Neural cell (in vitro differentiated cells): Measurements from ENCODE around the gene CDK6. TPM values are rescaled to one million over a fixed set of nuclear protein-coding genes. Genes with fewer than 3 reads are reported as not detected.

Experiments used
- H2AFZ ChIP-seq: fragments of 200-600, 300-800 bp; sonication (generic), shearing (Covaris generic); 2 replicates; pipeline ENCODE4 v1.6.0; 2014; ENCODE audit warnings: low read depth, mild to moderate bottlenecking, antibody characterized with exemption, low read length, moderate library complexity
- H3F3A ChIP-seq: fragments of 200-600 bp; shearing (Covaris generic); 2 replicates; pipeline ENCODE4 v1.6.1; 2016; ENCODE audit warnings: mild to moderate bottlenecking, moderate library complexity, mixed read lengths, antibody characterized with exemption, low read length; ENCODE audit not compliant: insufficient read depth, poor library complexity, severe bottlenecking
- H3K27ac ChIP-seq: fragments of 200-600, 300-800 bp; sonication (generic), shearing (Covaris generic); 2 replicates; pipeline ENCODE4 v1.5.1; 2014; ENCODE audit warnings: mild to moderate bottlenecking, low read length, moderate library complexity
- H3K27me3 ChIP-seq: fragments of 300-800, 200-600 bp; sonication (generic), shearing (Covaris generic); 2 replicates; pipeline ENCODE4 v1.6.0; 2014; ENCODE audit warnings: mild to moderate bottlenecking, low read depth, low read length, moderate library complexity; ENCODE audit not compliant: insufficient read depth
- H3K36me3 ChIP-seq: fragments of 300-800, 200-600 bp; sonication (generic), shearing (Covaris generic); 2 replicates; pipeline ENCODE4 v1.5.1; 2014; ENCODE audit warnings: mild to moderate bottlenecking, antibody characterized with exemption, low read length, moderate library complexity; ENCODE audit not compliant: insufficient read depth
- H3K4me2 ChIP-seq: fragments of 300-800, 200-600 bp; sonication (generic), shearing (Covaris generic); 2 replicates; pipeline ENCODE4 v1.6.0; 2014; ENCODE audit warnings: mild to moderate bottlenecking, low read length
- H3K4me3 ChIP-seq: fragments of 300-800, 200-600 bp; sonication (generic), shearing (Covaris generic); 2 replicates; pipeline ENCODE4 v1.5.1; 2014; ENCODE audit warnings: mild to moderate bottlenecking, low read length, moderate library complexity
- H3K79me2 ChIP-seq: fragments of 200-600 bp; shearing (Covaris generic); replicated peaks from 2 replicates; pipeline ENCODE4 v1.6.0; 2014; ENCODE audit warnings: mild to moderate bottlenecking, low read length, moderate library complexity; ENCODE audit not compliant: insufficient read depth
- H3K9ac ChIP-seq: fragments of 300-800, 200-600 bp; sonication (generic), shearing (Covaris generic); 2 replicates; pipeline ENCODE4 v1.6.1; 2016; ENCODE audit warnings: mild to moderate bottlenecking, low read length, mixed read lengths
- H3K9me2 ChIP-seq: fragments of 200-600 bp; shearing (Covaris generic); 2 replicates; pipeline ENCODE4 v1.6.1; 2016; ENCODE audit warnings: mild to moderate bottlenecking, low read length, mixed read lengths; ENCODE audit not compliant: insufficient read depth
- H3K9me3 ChIP-seq: fragments of 200-600, 300-800 bp; sonication (generic), shearing (Covaris generic); 2 replicates; pipeline ENCODE4 v1.6.1; 2016; ENCODE audit warnings: mild to moderate bottlenecking, mixed run types, low read length, moderate library complexity, mixed read lengths
- H4K20me1 ChIP-seq: fragments of 200-600 bp; shearing (Covaris generic); 2 replicates; pipeline ENCODE4 v1.6.1; 2016; ENCODE audit warnings: mild to moderate bottlenecking, mixed run types; ENCODE audit not compliant: insufficient read depth
- EP300 ChIP-seq: fragments of 450-650 bp; conservative IDR thresholded peaks from 2 replicates; pipeline ENCODE4 v1.6.1; 2014; ENCODE audit warnings: antibody characterized with exemption, mild to moderate bottlenecking, moderate library complexity; ENCODE audit not compliant: poor library complexity, severe bottlenecking
- EZH2 ChIP-seq: fragments of 200-600, 300-800 bp; shearing (Covaris generic), sonication (generic); IDR thresholded peaks from 2 replicates; pipeline ENCODE4 v1.6.1; 2014; ENCODE audit warnings: antibody characterized with exemption, low read length, borderline replicate concordance, mild to moderate bottlenecking; ENCODE audit not compliant: insufficient read depth, poor library complexity, severe bottlenecking
- MXI1 ChIP-seq: fragments of 450-650 bp; conservative IDR thresholded peaks from 2 replicates; pipeline ENCODE4 v1.6.1; 2014; ENCODE audit warnings: antibody characterized with exemption, mild to moderate bottlenecking; ENCODE audit not compliant: poor library complexity, severe bottlenecking
- POLR2AphosphoS5 ChIP-seq: IDR thresholded peaks from 2 replicates; pipeline ENCODE4 v1.6.1; 2012
- RAD21 ChIP-seq: fragments of 450-650 bp; conservative IDR thresholded peaks from 2 replicates; pipeline ENCODE4 v1.6.1; 2014; ENCODE audit warnings: antibody characterized with exemption, mild to moderate bottlenecking, moderate library complexity
- SMC3 ChIP-seq: fragments of 450-650 bp; conservative IDR thresholded peaks from 2 replicates; pipeline ENCODE4 v1.6.1; 2014; ENCODE audit warnings: antibody characterized with exemption, mild to moderate bottlenecking, moderate library complexity; ENCODE audit not compliant: poor library complexity
- TAF1 ChIP-seq: IDR thresholded peaks from 2 replicates; pipeline ENCODE4 v1.6.1; 2012; ENCODE audit warnings: low read depth
- polyA plus RNA-seq: library from polyadenylated mRNA; depleted of rRNA; stranded (reverse); fragments of >200 nt; gene quantifications from 2 replicates; pipeline ENCODE4 v1.2.3, GENCODE V29; 2014
- TF ChIP-seq, protein P1 (sequence below): IDR thresholded peaks from 2 replicates; pipeline ENCODE4 v1.6.1; 2012; ENCODE audit warnings: borderline replicate concordance
- TF ChIP-seq, protein P2 (sequence below): fragments of 450-650 bp; IDR thresholded peaks from 2 replicates; pipeline ENCODE4 v1.5.1; 2014; ENCODE audit warnings: antibody characterized with exemption, mild to moderate bottlenecking, moderate library complexity; ENCODE audit not compliant: poor library complexity, severe bottlenecking

The CDK6 gene
- polyA plus RNA-seq, 1 donor from 2014 or later, result 4.1 TPM

GRCh38 chr7:92833024-92833765 is 3.2 kb downstream of the CDK6 start:
- no peak for TF ChIP-seq EZH2
- peak; percentile 90 for TF ChIP-seq SMC3
- TF ChIP-seq TAF1, result peak; percentile 41
- no peak for TF ChIP-seq EP300
- peak; percentile 81 for TF ChIP-seq MXI1
- TF ChIP-seq, protein P1, sequence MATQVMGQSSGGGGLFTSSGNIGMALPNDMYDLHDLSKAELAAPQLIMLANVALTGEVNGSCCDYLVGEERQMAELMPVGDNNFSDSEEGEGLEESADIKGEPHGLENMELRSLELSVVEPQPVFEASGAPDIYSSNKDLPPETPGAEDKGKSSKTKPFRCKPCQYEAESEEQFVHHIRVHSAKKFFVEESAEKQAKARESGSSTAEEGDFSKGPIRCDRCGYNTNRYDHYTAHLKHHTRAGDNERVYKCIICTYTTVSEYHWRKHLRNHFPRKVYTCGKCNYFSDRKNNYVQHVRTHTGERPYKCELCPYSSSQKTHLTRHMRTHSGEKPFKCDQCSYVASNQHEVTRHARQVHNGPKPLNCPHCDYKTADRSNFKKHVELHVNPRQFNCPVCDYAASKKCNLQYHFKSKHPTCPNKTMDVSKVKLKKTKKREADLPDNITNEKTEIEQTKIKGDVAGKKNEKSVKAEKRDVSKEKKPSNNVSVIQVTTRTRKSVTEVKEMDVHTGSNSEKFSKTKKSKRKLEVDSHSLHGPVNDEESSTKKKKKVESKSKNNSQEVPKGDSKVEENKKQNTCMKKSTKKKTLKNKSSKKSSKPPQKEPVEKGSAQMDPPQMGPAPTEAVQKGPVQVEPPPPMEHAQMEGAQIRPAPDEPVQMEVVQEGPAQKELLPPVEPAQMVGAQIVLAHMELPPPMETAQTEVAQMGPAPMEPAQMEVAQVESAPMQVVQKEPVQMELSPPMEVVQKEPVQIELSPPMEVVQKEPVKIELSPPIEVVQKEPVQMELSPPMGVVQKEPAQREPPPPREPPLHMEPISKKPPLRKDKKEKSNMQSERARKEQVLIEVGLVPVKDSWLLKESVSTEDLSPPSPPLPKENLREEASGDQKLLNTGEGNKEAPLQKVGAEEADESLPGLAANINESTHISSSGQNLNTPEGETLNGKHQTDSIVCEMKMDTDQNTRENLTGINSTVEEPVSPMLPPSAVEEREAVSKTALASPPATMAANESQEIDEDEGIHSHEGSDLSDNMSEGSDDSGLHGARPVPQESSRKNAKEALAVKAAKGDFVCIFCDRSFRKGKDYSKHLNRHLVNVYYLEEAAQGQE, result no peak
- TF ChIP-seq RAD21, result peak; percentile 75
- TF ChIP-seq, protein P2, sequence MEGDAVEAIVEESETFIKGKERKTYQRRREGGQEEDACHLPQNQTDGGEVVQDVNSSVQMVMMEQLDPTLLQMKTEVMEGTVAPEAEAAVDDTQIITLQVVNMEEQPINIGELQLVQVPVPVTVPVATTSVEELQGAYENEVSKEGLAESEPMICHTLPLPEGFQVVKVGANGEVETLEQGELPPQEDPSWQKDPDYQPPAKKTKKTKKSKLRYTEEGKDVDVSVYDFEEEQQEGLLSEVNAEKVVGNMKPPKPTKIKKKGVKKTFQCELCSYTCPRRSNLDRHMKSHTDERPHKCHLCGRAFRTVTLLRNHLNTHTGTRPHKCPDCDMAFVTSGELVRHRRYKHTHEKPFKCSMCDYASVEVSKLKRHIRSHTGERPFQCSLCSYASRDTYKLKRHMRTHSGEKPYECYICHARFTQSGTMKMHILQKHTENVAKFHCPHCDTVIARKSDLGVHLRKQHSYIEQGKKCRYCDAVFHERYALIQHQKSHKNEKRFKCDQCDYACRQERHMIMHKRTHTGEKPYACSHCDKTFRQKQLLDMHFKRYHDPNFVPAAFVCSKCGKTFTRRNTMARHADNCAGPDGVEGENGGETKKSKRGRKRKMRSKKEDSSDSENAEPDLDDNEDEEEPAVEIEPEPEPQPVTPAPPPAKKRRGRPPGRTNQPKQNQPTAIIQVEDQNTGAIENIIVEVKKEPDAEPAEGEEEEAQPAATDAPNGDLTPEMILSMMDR, result peak; percentile 93
- TF ChIP-seq POLR2AphosphoS5, result peak; percentile 50
- H3K9ac ChIP-seq, result peak overlapping the region; percentile 63
- H3K79me2 ChIP-seq, result peaks cover 27% of the 10 kb centered on the region
- no peaks in the 10 kb centered on the region for H3K36me3 ChIP-seq
- H3K4me2 ChIP-seq, result no peak overlapping the region
- H4K20me1 ChIP-seq, result no peaks in the 10 kb centered on the region
- H3K27ac ChIP-seq, result peak overlapping the region; percentile 48
- no peaks in the 10 kb centered on the region for H3K9me2 ChIP-seq
- peak overlapping the region; percentile 88 for H3K4me3 ChIP-seq
- H3K9me3 ChIP-seq, result no peaks in the 10 kb centered on the region
- H3K27me3 ChIP-seq, result peaks cover 42% of the 10 kb centered on the region
- H2AFZ ChIP-seq, result peak overlapping the region; percentile 77
- H3F3A ChIP-seq, result no peaks in the 10 kb centered on the region

GRCh38 chr7:92832534-92833023 is 3.8 kb downstream of the CDK6 start:
- Histone ChIP-seq H3K79me2 (peaks cover 28% of the 10 kb centered on the region), H3K27me3 (peaks cover 36% of the 10 kb centered on the region), H3K36me3 (no peaks in the 10 kb centered on the region), H2AFZ (peak overlapping the region; percentile 77), H3K27ac (no peak overlapping the region), H3K4me3 (peak overlapping the region; percentile 88), H3K4me2 (peak overlapping the region; percentile 97), H4K20me1 (no peaks in the 10 kb centered on the region), H3K9me2 (no peaks in the 10 kb centered on the region), H3F3A (no peaks in the 10 kb centered on the region), H3K9ac (peak overlapping the region; percentile 63), H3K9me3 (no peaks in the 10 kb centered on the region)
- TF ChIP-seq RAD21 (no peak), TAF1 (no peak), MXI1 (no peak), POLR2AphosphoS5 (no peak), EP300 (no peak)
- TF ChIP-seq, protein P1, result no peak
- TF ChIP-seq, protein P2, result no peak
